ENCODE data around the gene FMR1NB. TPM values are rescaled to one million over a fixed set of nuclear protein-coding genes. Genes with fewer than 3 reads are reported as not detected.

Gene FMR1NB
- total RNA-seq, 1 donor from 2014 or later = not detected

GRCh38 chrX:147950352-147950751, 30.8 kb upstream of the FMR1NB start:
- no peaks in the 10 kb centered on the region for H3K9me3 Mint-ChIP-seq
- H3K27me3 Mint-ChIP-seq (ENCODE audit: low read depth) = no peaks in the 10 kb centered on the region
- no peak for DNase-seq (ENCODE audit: low read depth, low spot score)
- no peak overlapping the region for H3K27ac Mint-ChIP-seq (ENCODE audit: unreplicated experiment)
- peaks cover 22% of the 10 kb centered on the region for H3K36me3 Mint-ChIP-seq (ENCODE audit: low read depth)
- H3K4me1 Mint-ChIP-seq = no peaks in the 10 kb centered on the region
- no peak overlapping the region for H3K4me3 Mint-ChIP-seq
- no peak for TF ChIP-seq CTCF (conservative IDR thresholded peaks at IDR 0.05)

GRCh38 chrX:147953976-147954375, 27.2 kb upstream of the FMR1NB start:
- H3K36me3 Mint-ChIP-seq (ENCODE audit: low read depth) = peaks cover 16% of the 10 kb centered on the region
- H3K27ac Mint-ChIP-seq (ENCODE audit: unreplicated experiment) = no peak overlapping the region
- no peak for DNase-seq (ENCODE audit: low read depth, low spot score)
- no peaks in the 10 kb centered on the region for H3K4me1 Mint-ChIP-seq
- no peak for TF ChIP-seq CTCF (conservative IDR thresholded peaks at IDR 0.05)
- H3K4me3 Mint-ChIP-seq = no peak overlapping the region
- no peaks in the 10 kb centered on the region for H3K27me3 Mint-ChIP-seq (ENCODE audit: low read depth)
- H3K9me3 Mint-ChIP-seq = peaks cover 9% of the 10 kb centered on the region

GRCh38 chrX:147957291-147957690, 23.8 kb upstream of the FMR1NB start:
- H3K4me3 Mint-ChIP-seq = no peak overlapping the region
- no peaks in the 10 kb centered on the region for H3K27me3 Mint-ChIP-seq (ENCODE audit: low read depth)
- TF ChIP-seq CTCF (conservative IDR thresholded peaks at IDR 0.05) = no peak
- H3K4me1 Mint-ChIP-seq = no peaks in the 10 kb centered on the region
- H3K36me3 Mint-ChIP-seq (ENCODE audit: low read depth) = peaks cover 8% of the 10 kb centered on the region
- H3K9me3 Mint-ChIP-seq = peaks cover 12% of the 10 kb centered on the region
- DNase-seq (ENCODE audit: low read depth, low spot score) = no peak
- no peak overlapping the region for H3K27ac Mint-ChIP-seq (ENCODE audit: unreplicated experiment)

GRCh38 chrX:147958291-147958690, 22.8 kb upstream of the FMR1NB start:
- TF ChIP-seq CTCF (conservative IDR thresholded peaks at IDR 0.05) = no peak
- Mint-ChIP-seq H3K4me1 (no peaks in the 10 kb centered on the region), H3K9me3 (peaks cover 12% of the 10 kb centered on the region), H3K4me3 (no peak overlapping the region), H3K27me3 (ENCODE audit: low read depth) (no peaks in the 10 kb centered on the region), H3K27ac (ENCODE audit: unreplicated experiment) (no peak overlapping the region), H3K36me3 (ENCODE audit: low read depth) (peaks cover 6% of the 10 kb centered on the region)
- no peak for DNase-seq (ENCODE audit: low read depth, low spot score)

- DNase-seq (ENCODE audit: low read depth, low spot score) = no peak
- Mint-ChIP-seq H3K36me3 (ENCODE audit: low read depth) (peaks cover 2% of the 10 kb centered on the region), H3K27ac (ENCODE audit: unreplicated experiment) (no peak overlapping the region), H3K27me3 (ENCODE audit: low read depth) (no peaks in the 10 kb centered on the region), H3K9me3 (peaks cover 14% of the 10 kb centered on the region), H3K4me1 (no peaks in the 10 kb centered on the region), H3K4me3 (no peak overlapping the region)
- no peak for TF ChIP-seq CTCF (conservative IDR thresholded peaks at IDR 0.05)
Measured at GRCh38 chrX:147960722-147961121, 20.4 kb upstream of the FMR1NB start.

- H3K4me3 Mint-ChIP-seq = no peak overlapping the region
- DNase-seq (ENCODE audit: low read depth, low spot score) = no peak
- no peak for TF ChIP-seq CTCF (conservative IDR thresholded peaks at IDR 0.05)
- no peaks in the 10 kb centered on the region for H3K4me1 Mint-ChIP-seq
- no peaks in the 10 kb centered on the region for H3K27me3 Mint-ChIP-seq (ENCODE audit: low read depth)
- peaks cover 12% of the 10 kb centered on the region for H3K9me3 Mint-ChIP-seq
- no peaks in the 10 kb centered on the region for H3K36me3 Mint-ChIP-seq (ENCODE audit: low read depth)
- no peak overlapping the region for H3K27ac Mint-ChIP-seq (ENCODE audit: unreplicated experiment)
Measured at GRCh38 chrX:147962476-147962875, 18.7 kb upstream of the FMR1NB start.
